ENCODE results near the gene RASGRF2.

The RASGRF2 gene

DNA sequence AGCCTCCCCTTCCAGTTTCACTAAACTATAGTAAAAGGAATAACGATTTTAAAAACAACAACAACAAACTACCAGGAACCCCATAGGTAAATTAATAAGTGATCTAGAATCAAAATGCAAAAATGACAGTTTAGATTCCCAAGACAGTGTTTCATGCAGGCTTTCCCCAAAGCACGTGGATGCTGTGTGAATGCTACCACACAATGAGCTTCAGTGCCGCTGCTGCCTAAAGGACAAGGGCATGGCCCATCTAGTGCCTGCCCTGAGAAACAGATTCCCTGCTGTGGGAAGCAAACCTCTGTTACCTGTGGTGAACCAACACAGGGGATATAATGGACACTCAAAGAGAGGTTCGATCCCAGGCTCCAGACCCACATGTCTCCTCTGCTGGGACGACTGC, 249.2 kb downstream of the RASGRF2 start:
- H3K36me3 ChIP-seq (ENCODE audit: control insufficient read depth, low read length) = no peaks in the 10 kb centered on the region
- no peaks in the 10 kb centered on the region for H3K27me3 ChIP-seq (ENCODE audit: control insufficient read depth, low read length)
- no peaks in the 10 kb centered on the region for H4K20me1 ChIP-seq (ENCODE audit: control insufficient read depth, insufficient read depth, low read depth, low read length)
- H3K9me2 ChIP-seq (replicated peaks; ENCODE audit: control insufficient read depth, low read length) = no peaks in the 10 kb centered on the region
- no peak overlapping the region for H3K27ac ChIP-seq (ENCODE audit: low read depth, low read length)
- H3K9me3 ChIP-seq (ENCODE audit: control insufficient read depth, insufficient read depth, low read length) = no peaks in the 10 kb centered on the region
- no peaks in the 10 kb centered on the region for H3K79me2 ChIP-seq (ENCODE audit: control insufficient read depth, low read length)
- H3K4me1 ChIP-seq (ENCODE audit: control insufficient read depth, low read length) = peaks cover 9% of the 10 kb centered on the region
- TF ChIP-seq CTCF (IDR thresholded peaks at IDR 0.05; ENCODE audit: low read depth, low read length, poor library complexity, severe bottlenecking) (no peak), EZH2phosphoT487 (IDR thresholded peaks at IDR 0.05; ENCODE audit: borderline replicate concordance, low read length) (no peak)
- no peak overlapping the region for H3K4me3 ChIP-seq (ENCODE audit: low read length)
- no peaks in the 10 kb centered on the region for H3F3A ChIP-seq (ENCODE audit: control insufficient read depth, insufficient read depth)
- no peak overlapping the region for H3K4me2 ChIP-seq (ENCODE audit: low read length)

DNA sequence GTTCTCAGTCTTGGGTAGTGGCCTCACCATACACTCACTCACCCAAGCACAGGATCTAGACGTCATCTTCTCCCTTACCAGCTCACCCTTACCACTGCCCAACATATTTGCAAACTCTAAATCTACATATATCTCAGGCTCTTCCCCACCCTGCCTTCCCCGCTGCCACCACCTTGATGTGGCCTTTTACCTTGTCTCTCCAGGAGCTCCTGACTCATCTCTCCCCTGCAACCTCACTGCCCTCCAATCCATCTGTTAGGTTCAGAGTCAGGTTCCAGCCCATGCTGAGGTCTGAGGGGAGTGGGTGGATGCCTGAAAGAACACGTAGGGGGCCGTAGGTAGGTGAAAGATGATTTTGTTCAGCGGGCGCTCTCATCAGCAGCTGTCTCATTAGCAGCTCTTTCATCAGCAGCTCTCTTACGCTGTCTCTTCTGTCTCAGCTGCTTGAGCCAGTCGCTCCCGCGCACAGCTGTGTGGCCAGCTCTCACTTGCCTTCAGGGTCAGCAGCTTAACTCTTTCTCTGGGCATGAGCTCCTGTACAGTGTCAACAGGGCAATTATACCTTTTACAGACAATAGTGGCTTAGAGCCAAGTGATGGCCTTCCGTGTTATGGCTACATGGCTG, 249.8 kb downstream of the RASGRF2 start:
- H4K20me1 ChIP-seq (ENCODE audit: control insufficient read depth, insufficient read depth, low read depth, low read length) = no peaks in the 10 kb centered on the region

DNA sequence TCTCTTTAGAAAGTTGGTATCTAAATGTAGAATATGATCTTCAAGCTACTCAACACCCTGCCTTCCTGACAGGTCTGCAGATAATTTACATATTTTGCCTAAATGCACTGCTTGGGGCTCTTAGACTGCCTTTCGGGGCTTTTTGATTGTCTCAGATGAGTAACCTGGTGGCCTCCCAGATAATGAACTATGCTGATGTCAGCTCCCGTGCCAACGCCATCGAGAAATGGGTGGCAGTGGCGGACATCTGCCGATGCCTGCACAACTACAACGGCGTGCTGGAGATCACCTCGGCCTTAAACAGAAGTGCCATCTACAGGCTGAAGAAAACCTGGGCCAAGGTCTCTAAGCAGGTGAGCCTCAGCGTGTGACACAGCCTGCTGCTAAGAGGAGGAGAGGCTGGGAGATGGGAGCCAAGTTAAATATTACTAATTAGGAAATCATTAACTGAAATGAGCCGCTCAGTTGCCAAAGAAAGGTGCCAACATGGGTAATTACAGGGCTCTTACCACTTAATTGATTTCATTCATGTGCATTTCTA, 252.1 kb downstream of the RASGRF2 start:
- H3K27ac ChIP-seq (ENCODE audit: low read depth, low read length) = no peak overlapping the region
- TF ChIP-seq EZH2phosphoT487 (IDR thresholded peaks at IDR 0.05; ENCODE audit: borderline replicate concordance, low read length) = no peak
- no peak for TF ChIP-seq CTCF (IDR thresholded peaks at IDR 0.05; ENCODE audit: low read depth, low read length, poor library complexity, severe bottlenecking)
- H3K9me2 ChIP-seq (replicated peaks; ENCODE audit: control insufficient read depth, low read length) = no peaks in the 10 kb centered on the region
- H3K9me3 ChIP-seq (ENCODE audit: control insufficient read depth, insufficient read depth, low read length) = no peaks in the 10 kb centered on the region
- no peaks in the 10 kb centered on the region for H3K36me3 ChIP-seq (ENCODE audit: control insufficient read depth, low read length)
- H3K27me3 ChIP-seq (ENCODE audit: control insufficient read depth, low read length) = no peaks in the 10 kb centered on the region
- peak overlapping the region; percentile 26; the same call in 1 of the 2 replicates for H3K4me3 ChIP-seq (ENCODE audit: low read length)
- H3K4me1 ChIP-seq (ENCODE audit: control insufficient read depth, low read length) = peaks cover 17% of the 10 kb centered on the region
- peak overlapping the region; percentile 47 for H3K4me2 ChIP-seq (ENCODE audit: low read length)
- no peaks in the 10 kb centered on the region for H3K79me2 ChIP-seq (ENCODE audit: control insufficient read depth, low read length)
- no peaks in the 10 kb centered on the region for H3F3A ChIP-seq (ENCODE audit: control insufficient read depth, insufficient read depth)
- H4K20me1 ChIP-seq (ENCODE audit: control insufficient read depth, insufficient read depth, low read depth, low read length) = no peaks in the 10 kb centered on the region

More for the DNA sequence above, 249.8 kb downstream of the RASGRF2 start:
- Histone ChIP-seq H3K9me3 (ENCODE audit: control insufficient read depth, insufficient read depth, low read length) (no peaks in the 10 kb centered on the region), H3K79me2 (ENCODE audit: control insufficient read depth, low read length) (no peaks in the 10 kb centered on the region), H3K27me3 (ENCODE audit: control insufficient read depth, low read length) (no peaks in the 10 kb centered on the region), H3K27ac (ENCODE audit: low read depth, low read length) (no peak overlapping the region), H3K9me2 (replicated peaks; ENCODE audit: control insufficient read depth, low read length) (no peaks in the 10 kb centered on the region), H3K4me1 (ENCODE audit: control insufficient read depth, low read length) (peaks cover 9% of the 10 kb centered on the region), H3K4me3 (ENCODE audit: low read length) (no peak overlapping the region), H3K4me2 (ENCODE audit: low read length) (no peak overlapping the region), H3F3A (ENCODE audit: control insufficient read depth, insufficient read depth) (no peaks in the 10 kb centered on the region), H3K36me3 (ENCODE audit: control insufficient read depth, low read length) (no peaks in the 10 kb centered on the region)
- TF ChIP-seq CTCF (IDR thresholded peaks at IDR 0.05; ENCODE audit: low read depth, low read length, poor library complexity, severe bottlenecking) (no peak), EZH2phosphoT487 (IDR thresholded peaks at IDR 0.05; ENCODE audit: borderline replicate concordance, low read length) (no peak)
